Thyroid gland (tissue), 4 donors: ENCODE data around the gene GSTA4. TPM values are rescaled to one million over a fixed set of nuclear protein-coding genes. Genes with fewer than 3 reads are reported as not detected.
A peak's percentile ranks its signal among the peaks of the same experiment; 100 is the strongest.

Experiments
- DNase-seq, 2 donors: peaks; one replicate each; pipeline ENCODE4 v3.0.0-alpha.2; 2019
- H3K27ac ChIP-seq, 3 donors: fragments of 200-600 bp; sonication (generic); 1 replicate in 2 of 3; 2 replicates in 1 of 3; pipeline ENCODE4 v1.5.1; 2016 to 2019; ENCODE audit warnings: mild to moderate bottlenecking in 1 of 3, moderate library complexity in 1 of 3
- H3K27me3 ChIP-seq: fragments of 200-600 bp; sonication (generic); one replicate; pipeline ENCODE4 v1.5.1; 2019
- H3K36me3 ChIP-seq, 2 donors: fragments of 200-600 bp; sonication (generic); one replicate each; pipeline ENCODE4 v1.5.1; 2016 to 2019
- H3K4me1 ChIP-seq, 2 donors: fragments of 200-600 bp; sonication (generic); one replicate each; pipeline ENCODE4 v1.5.1; 2017 to 2019
- H3K4me3 ChIP-seq, 3 donors: fragments of 200-600 bp; sonication (generic); replicated peaks in 1 of 3; 1 replicate in 2 of 3; 2 replicates in 1 of 3; pipeline ENCODE4 v1.5.1; 2016; ENCODE audit warnings: mild to moderate bottlenecking in 1 of 3
- H3K9me3 ChIP-seq: fragments of 200-600 bp; sonication (generic); one replicate; pipeline ENCODE4 v1.5.1; 2017
- CTCF ChIP-seq, 6 experiments: fragments of 200-600 bp in 3 of 6; fragments of 450-650 bp in 3 of 6; sonication (generic) in 3 of 6; IDR thresholded peaks; one replicate each; pipeline ENCODE4 v1.5.1; 2016 to 2019; ENCODE audit warnings: antibody characterized with exemption in 6 of 6, mild to moderate bottlenecking in 2 of 6, inconsistent platforms in 1 of 6, moderate library complexity in 1 of 6
- POLR2A ChIP-seq, 2 donors: fragments of 450-650 bp; IDR thresholded peaks; one replicate each; pipeline ENCODE4 v1.6.1; 2017; ENCODE audit warnings: antibody characterized with exemption in 2 of 2, mild to moderate bottlenecking in 2 of 2, moderate library complexity in 1 of 2
- WGBS, 2 donors: methylation state at CpG; one replicate each; pipeline ENCODE4 v1.1.5; 2017; 5-methylcytosine and 5-hydroxymethylcytosine counted together
- intact Hi-C: fragments of 100-400 bp; cut with DNase I; formaldehyde crosslinking; loops from one replicate; pipeline ENCODE4 v1.15.1; 2023
- total RNA-seq, 4 donors: library from RNA; depleted of rRNA; stranded (reverse); fragments of >200 nt; gene quantifications; one replicate each; pipeline ENCODE4 v1.2.3, GENCODE V29; 2016

Gene GSTA4
- total RNA-seq, 4 donors from 2014 or later, result 20.9 to 24.7 (median 24.6) TPM

GRCh38 chr6:52998603-52999002 is 3.5 kb upstream of the GSTA4 start:
- H3K27me3 ChIP-seq, result no peaks in the 10 kb centered on the region
- DNase-seq, result no peak
- H3K27ac ChIP-seq, result no peak overlapping the region
- TF ChIP-seq POLR2A (IDR thresholded peaks at IDR 0.05) (no peak), CTCF (IDR thresholded peaks at IDR 0.05) (no peak)
- no peaks in the 10 kb centered on the region for H3K36me3 ChIP-seq
- WGBS, 2 donors, result 96 to 97% methylated on average over 4 of the region's 4 CpGs
- intact Hi-C loops, result no loop called here
- no peaks in the 10 kb centered on the region for H3K9me3 ChIP-seq
- no peaks in the 10 kb centered on the region for H3K4me1 ChIP-seq
- H3K4me3 ChIP-seq, result no peak overlapping the region

GRCh38 chr6:52995913-52996645 is 995 bp upstream of the GSTA4 start:
- no peaks in the 10 kb centered on the region for H3K27me3 ChIP-seq

GRCh38 chr6:52994839-52995088 is 320 bp downstream of the GSTA4 start:
- peak; percentile 38 for DNase-seq
- Histone ChIP-seq H3K27me3 (no peaks in the 10 kb centered on the region), H3K27ac (peak overlapping the region; percentile 89 to 99 (median 97)), H3K9me3 (no peaks in the 10 kb centered on the region), H3K4me3 (peak overlapping the region; percentile 25 to 82 (median 61)), H3K36me3 (no peaks in the 10 kb centered on the region), H3K4me1 (peaks cover 0 to 5% of the 10 kb centered on the region in 2 donors)
- intact Hi-C loops, result no loop called here
- 0 to 4% methylated on average over 12 to 13 of the region's 13 CpGs for WGBS, 2 donors
- TF ChIP-seq CTCF (IDR thresholded peaks at IDR 0.05), result no peak
- TF ChIP-seq POLR2A (IDR thresholded peaks at IDR 0.05), result no peak

More at GRCh38 chr6:52995913-52996645, 995 bp upstream of the GSTA4 start:
- 32 to 34% methylated on average over 21 of the region's 21 CpGs for WGBS, 2 donors
- DNase-seq, result peak; percentile 51 to 59
- intact Hi-C loops, result no loop called here
- TF ChIP-seq CTCF (IDR thresholded peaks at IDR 0.05) (no peak), POLR2A (IDR thresholded peaks at IDR 0.05) (no peak)
- Histone ChIP-seq H3K36me3 (no peaks in the 10 kb centered on the region), H3K9me3 (no peaks in the 10 kb centered on the region), H3K27ac (peak overlapping the region in 2 of 3 donors; percentile 39 to 89), H3K4me3 (no peak overlapping the region), H3K4me1 (peaks cover 0 to 5% of the 10 kb centered on the region in 2 donors)

- DNase-seq, result peak; percentile 29 to 35
- H3K27ac ChIP-seq, result peak overlapping the region; percentile 89 to 99 (median 97)
- no peaks in the 10 kb centered on the region for H3K27me3 ChIP-seq
- peak overlapping the region; percentile 25 to 82 (median 61) for H3K4me3 ChIP-seq
- intact Hi-C loops, result no loop called here
- 8 to 9% methylated on average over 31 to 32 of the region's 32 CpGs for WGBS, 2 donors
- H3K36me3 ChIP-seq, result no peaks in the 10 kb centered on the region
- H3K9me3 ChIP-seq, result no peaks in the 10 kb centered on the region
- TF ChIP-seq POLR2A (IDR thresholded peaks at IDR 0.05) (peak in 1 of 2 donors; percentile 6), CTCF (IDR thresholded peaks at IDR 0.05) (peak in 1 of 6 experiments; percentile 5)
- H3K4me1 ChIP-seq, result peaks cover 0 to 5% of the 10 kb centered on the region in 2 donors
These were observed 849 bp downstream of the GSTA4 start for GRCh38 chr6:52994031-52994838.
